Midbrain (tissue), 1 donor: ENCODE results near the gene IL9.

Experiments
- DNase-seq: peaks from one replicate; lab custom pipeline; 2025; lab: John Stamatoyannopoulos, UW

Gene IL9

DNA sequence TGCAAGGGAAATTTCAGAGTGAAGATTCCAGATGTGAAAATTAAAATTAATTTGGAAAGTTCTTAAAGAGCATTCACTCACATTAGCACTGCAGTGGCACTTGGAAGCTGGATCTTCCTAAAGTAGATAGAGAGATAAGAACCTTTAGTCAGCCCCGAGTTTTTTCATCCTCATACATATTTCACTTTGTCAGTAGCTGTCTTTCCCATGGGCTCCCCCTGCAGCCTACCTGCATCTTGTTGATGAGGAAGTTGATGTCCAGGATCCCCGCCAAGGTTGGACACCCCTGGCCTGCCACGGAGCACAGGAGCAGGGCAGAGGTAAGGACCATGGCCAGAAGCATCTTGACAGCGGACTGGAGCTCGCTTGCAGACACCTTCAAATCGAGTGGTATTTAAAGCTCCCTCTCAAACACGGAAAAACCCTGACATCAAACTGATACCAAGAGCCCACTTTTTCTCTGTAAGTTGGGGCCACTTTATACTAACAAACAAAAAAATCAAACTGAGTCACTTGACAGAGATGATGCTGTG lies at the start of gene IL9:
IL9 (minus strand) TSS at position 368 of the 533 bp plus-strand sequence; CDS start at position 343, 25 bp downstream.
- no peak for DNase-seq

DNA sequence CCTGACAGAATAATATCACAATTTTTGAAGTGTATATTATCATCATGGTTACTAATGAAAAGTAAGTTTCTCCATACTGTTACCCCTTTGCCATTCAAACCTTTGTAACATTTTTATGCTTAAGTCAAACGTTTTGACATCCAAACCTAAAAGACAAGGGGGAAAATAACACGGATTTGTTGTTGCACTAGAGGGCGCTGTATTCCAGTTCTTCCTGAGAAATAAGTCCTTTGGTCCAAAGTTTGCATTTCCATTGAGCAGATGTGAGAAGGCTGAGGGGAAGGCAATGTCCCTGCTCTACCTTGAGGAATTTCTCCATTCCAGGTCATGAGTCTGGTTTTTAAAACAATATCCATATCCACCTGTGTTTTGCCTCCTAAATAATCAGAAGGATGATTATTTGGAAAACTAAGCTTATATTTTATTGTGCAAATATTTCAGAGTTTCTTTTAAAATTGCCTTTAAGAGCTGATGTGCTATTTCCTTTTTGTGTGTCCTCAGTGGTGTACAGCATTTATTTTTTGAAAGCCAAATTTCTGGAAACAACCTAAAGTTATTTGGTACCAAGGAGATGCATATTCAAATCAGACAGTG lies 49.4 kb upstream of the IL9 start:
- DNase-seq = peak; percentile 82

DNA sequence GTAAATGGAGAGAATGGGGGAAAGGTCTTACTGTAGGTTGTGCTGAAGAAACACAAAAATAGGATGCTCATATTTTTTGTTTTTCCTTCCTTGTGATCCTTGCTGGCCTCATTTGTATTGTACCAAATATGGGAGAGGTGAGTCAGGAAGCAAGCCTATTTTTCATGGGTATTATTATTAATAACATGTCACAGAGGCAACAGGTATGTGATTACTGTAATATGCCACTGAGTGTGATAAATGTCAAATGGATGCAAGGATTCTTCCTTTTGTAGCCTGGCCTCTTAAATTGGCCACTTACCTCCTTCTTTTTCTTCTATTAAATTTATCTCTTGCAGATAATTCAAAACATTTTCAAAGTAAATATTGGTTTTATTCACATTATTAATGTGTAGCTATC lies 48.9 kb upstream of the IL9 start:
- no peak for DNase-seq

- DNase-seq = no peak
Measured at GRCh38 chr5:135942202-135942771, 46.6 kb upstream of the IL9 start.

- no peak for DNase-seq
Measured at GRCh38 chr5:135941711-135942110, 46.1 kb upstream of the IL9 start.

DNA sequence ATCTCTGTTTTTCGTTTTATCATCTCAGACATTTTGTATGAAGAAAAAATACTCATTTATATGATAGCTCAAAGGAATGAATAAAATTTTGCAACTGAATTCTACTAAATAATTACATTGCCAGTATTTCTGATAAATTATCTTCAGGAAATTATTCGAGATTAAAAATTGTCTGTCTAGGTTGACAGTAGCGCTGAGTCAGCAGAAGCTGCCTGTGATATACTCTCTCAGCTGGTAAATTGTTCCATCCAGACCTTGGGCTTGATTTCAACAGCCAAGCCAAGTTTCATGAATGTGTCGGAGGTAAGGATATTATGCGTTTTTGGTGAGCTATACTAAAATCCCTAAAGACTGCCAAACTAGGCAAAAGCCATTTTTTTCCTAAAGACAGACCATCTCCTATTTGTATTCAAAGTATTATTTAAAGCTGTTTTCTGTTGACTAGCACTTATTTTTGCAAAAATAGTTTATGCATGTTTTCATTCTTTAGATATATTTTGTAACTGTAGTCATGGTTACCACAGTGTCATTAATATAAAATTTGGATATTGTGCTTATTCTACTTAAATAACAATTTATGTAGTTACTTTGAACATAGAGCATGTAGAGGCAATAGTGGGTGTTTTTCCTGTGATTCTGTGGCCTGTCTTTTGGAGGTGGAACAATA lies 41.7 kb upstream of the IL9 start:
- no peak for DNase-seq

DNA sequence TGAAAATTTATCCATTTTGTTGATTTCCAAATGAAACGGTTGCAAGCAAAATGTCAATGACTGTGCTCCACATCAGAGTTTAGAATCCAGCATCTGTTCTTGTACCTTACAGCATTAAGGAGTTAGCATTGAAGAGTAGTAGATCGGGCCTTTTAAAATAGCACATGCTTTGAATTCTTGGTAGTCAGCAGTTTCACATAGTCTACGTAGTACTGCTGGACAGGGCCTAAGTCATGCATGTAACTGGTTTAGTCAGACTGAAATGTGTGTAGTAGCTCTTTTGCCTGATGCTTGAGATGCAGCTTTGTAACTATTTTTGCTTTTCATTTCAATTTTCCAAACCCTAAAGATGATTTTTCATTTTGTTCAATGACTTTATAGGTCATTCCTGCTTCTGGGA lies 39.3 kb upstream of the IL9 start:
- DNase-seq = no peak

- no peak for DNase-seq
Measured at GRCh38 chr5:135930949-135931295, 35.3 kb upstream of the IL9 start.

DNA sequence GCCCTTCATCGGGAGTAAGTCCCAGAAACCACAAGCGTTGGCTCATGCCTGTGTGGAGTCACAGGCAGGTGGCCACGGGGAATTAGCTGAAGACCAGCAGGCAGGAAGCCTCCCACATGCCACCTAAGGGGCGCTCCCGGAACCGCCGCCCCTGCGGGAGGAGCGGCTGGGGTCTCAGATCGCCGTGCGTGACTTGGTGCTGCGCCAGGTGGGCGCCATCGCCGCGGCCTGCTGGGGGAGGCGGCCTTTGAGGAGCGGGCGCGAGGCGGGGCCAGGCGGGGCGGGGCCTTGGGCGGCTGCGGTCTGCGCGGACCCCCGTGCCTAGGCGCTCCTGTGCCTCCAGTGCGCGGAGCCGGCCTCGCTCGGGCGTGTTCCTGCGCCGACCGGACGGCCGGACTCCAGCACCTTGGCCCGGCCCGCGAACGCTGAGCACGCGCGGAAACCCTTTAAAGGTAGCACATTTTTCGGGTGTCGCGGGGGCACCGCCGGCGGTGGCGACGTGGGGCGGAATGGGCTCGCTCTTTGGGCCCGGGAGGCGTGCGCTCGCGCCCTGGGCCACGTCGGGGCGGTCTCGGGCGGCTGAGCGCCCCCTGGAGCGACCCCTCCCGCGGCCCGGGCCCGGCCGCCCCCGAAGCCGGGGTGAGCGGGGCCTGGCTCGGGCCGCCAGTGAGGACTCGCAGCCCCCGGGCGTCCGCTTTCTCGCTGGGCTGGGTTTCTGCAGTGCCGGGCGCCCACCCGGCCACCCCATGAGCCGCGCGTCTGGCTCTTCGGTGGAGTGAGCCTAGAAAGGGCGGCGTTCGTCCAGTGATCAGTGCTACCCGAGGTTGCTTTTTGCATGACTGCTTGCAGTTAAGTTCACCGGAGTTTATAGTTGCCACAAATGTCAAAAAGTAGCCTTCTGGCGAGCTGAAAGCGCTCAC lies 34.6 kb upstream of the IL9 start:
- no peak for DNase-seq

DNA sequence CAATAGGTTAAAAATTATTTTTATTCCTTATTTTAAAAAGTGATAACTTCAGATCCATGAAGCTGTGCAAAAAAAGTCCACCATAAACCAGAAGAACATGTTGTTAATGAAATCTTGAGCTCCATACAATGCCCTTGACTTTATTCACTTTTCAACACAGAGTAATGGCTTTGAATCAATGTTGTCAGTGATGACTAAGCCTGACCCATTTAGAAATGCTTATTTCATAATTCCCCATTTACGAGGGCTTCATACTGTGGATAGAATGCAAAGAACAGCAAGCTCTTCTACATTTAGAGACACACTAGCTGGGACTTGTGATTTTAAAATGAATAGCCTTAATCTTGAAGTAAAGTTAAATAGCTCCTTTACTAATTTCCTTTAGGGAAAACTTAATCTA lies 25.7 kb upstream of the IL9 start:
- DNase-seq = no peak

DNA sequence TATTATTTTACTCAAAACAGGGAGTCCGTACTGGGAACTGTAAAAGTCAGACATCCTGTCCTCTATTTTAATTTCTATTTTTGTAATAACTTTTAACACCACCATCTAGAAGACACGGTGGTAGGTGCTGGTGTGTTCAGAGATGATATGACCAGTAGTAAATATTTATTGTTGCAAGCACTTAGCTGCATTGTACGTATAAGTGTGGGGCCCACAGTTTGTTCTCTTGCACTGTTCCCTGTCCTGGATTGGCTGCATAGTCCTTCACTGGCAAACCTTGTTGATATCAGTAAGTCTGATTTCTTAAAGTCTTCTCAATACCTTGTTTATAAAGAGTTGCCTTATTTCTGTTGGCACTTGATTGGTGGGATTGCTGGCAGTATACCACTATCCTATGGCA lies 24.6 kb upstream of the IL9 start:
- DNase-seq = no peak

- DNase-seq = no peak
Measured at GRCh38 chr5:135916638-135917263, 21.1 kb upstream of the IL9 start.

- no peak for DNase-seq
Measured at GRCh38 chr5:135915466-135916001, 19.9 kb upstream of the IL9 start.

DNA sequence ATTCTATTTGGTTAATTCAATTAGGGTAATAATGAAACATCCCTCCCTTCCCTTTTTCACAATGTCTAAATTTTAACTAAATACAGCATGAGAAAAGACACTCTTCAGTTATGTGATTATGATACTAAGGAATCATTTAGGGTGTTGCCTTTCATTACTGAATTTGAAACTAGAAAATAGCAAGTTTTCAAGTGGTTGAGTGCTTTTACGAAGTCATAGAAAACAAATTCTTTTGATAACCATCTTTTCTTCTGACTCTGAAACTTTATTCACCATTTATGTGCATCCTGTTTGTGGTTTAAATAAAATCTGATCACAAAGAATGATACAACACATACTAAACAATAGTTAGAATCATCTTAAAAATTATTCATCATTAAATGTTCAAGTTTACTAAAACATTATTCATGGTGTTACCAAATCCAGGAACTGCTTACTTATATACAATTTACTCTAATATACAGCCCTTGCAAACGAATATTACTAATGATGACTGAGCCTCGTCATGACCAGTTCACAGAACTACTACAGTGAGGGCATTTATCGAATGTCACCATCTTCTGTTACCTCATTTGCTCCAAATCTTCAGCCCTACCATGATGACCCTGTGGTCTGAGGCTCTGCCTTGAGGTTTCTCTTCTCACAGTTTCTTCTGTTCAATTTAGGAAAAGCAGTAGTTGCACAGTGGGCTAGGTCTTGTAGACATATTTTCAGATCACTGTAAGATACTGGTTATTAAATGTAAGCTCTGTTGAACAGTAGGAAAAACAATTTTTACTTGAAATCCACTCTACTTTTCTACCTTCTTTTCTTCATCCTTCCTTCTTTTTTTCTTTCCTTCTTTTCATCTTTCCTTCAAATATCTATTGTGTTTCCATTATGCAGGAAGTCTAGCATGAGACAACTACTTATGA lies 18.3 kb upstream of the IL9 start:
- DNase-seq = no peak

DNA sequence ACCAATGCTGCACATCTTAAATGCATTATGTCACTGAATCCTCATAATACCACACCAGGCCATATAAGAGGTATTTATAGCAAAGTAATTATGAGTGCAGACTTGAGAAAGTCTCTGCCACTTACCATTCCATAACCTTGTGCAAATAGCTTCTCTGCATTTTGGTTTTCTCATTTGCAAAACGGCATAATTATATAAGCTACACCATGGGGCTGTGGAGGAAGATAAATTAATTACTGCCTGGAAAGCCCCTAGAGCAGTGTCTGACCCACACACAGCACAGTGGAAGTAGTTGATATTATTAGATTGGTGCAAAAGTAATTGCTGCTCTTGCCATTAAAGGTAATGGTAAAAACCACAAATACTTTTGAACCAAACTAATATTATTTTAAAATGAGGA lies 9.5 kb upstream of the IL9 start:
- no peak for DNase-seq

DNA sequence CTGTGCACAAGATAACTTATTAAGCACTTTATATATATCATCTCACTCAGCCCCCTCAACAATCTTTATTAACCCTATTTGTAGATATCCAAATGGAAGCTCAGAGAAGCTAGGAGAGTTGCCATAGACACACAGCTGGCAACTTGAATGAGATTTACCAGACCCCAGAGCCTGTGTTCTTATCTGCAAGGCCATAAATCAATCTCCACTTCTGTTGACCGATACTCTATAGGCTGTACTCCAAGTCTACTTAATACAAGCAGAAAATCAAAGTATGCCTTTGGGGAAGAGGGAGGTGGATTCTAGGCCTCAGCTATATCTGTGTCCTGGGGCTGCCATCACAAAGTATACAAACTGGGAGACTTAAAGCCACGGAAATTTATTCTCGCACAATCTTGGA lies 6.0 kb upstream of the IL9 start:
- no peak for DNase-seq

GRCh38 chr5:135900276-135900675 lies 4.6 kb upstream of the IL9 start:
- no peak for DNase-seq

DNA sequence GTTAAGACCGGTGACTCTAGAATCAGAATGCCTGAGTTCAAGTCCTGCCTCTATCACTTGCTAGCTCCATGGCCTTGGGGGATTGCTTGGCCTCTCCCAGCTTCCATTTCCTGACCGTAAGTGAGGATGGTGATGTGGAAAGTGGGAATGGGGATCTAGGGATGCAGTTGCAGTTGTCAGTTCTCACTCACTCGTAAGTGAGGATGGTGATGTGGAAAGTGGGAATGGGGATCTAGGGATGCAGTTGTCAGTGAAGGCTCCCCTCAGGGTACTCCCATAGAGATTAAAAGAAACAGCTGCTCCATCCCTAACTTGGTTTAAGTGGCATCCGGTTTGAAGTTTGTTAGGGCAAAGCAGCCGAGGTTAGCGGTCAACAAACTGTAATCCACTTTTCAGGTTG lies 3.0 kb upstream of the IL9 start:
- DNase-seq = no peak

- DNase-seq = no peak
Measured at GRCh38 chr5:135894789-135895188, 852 bp downstream of the IL9 start.

DNA sequence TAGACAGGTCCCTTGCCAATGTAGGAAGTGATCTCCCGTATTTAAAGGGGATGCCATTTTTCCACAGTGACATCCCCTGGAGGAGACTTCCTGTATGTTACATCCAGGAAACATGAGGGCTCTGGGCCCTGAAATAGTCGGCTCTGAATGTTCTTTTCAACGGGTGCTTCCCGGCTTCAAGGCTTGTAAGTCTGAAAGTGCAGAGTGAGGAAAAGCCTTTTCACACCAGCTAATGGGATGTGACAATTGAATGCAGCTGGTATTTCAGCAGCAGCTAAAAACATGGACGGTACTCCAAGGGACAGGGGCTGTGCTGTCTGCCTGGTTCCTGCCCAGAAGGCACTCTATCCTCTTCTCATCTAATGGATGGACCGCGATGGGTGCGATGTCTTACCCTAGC lies 1.4 kb downstream of the IL9 start:
- DNase-seq = no peak

GRCh38 chr5:135891791-135892190 lies 3.9 kb downstream of the IL9 start:
- no peak for DNase-seq
